ENCODE data around the gene HYAL3.

- TF ChIP-seq SUZ12 (IDR thresholded peaks at IDR 0.05; ENCODE audit: extremely low read depth, insufficient read depth, insufficient read length), result no peak
- no peak for TF ChIP-seq YY1 (IDR thresholded peaks at IDR 0.05; ENCODE audit: insufficient read depth, insufficient read length)
Observed at GRCh38 chr3:50259432-50260026, 39.7 kb downstream of the HYAL3 start.
